ENCODE measurements around the gene HTR4.

HTR4 gene, protein sequence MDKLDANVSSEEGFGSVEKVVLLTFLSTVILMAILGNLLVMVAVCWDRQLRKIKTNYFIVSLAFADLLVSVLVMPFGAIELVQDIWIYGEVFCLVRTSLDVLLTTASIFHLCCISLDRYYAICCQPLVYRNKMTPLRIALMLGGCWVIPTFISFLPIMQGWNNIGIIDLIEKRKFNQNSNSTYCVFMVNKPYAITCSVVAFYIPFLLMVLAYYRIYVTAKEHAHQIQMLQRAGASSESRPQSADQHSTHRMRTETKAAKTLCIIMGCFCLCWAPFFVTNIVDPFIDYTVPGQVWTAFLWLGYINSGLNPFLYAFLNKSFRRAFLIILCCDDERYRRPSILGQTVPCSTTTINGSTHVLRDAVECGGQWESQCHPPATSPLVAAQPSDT

GRCh38 chr5:148653836-148654781 is at the start of gene HTR4:
HTR4 (minus strand) TSS chr5:148654527; CDS start chr5:148637014, 17,513 bp downstream.
- CTCF ChIA-PET: no interaction called here
- TF ChIP-seq NFRKB (IDR thresholded peaks at IDR 0.05) (no peak), FOXM1 (IDR thresholded peaks at IDR 0.05; ENCODE audit: borderline replicate concordance) (no peak), TARDBP (IDR thresholded peaks at IDR 0.05) (no peak), L3MBTL2 (conservative IDR thresholded peaks at IDR 0.05) (no peak), SUZ12 (IDR thresholded peaks at IDR 0.05) (no peak), ZNF384 (IDR thresholded peaks at IDR 0.05) (no peak), PKNOX1 (IDR thresholded peaks at IDR 0.05) (no peak), CTBP1 (IDR thresholded peaks at IDR 0.05; ENCODE audit: borderline replicate concordance) (no peak), SP1 (IDR thresholded peaks at IDR 0.05) (no peak), HDGF (IDR thresholded peaks at IDR 0.05; ENCODE audit: borderline replicate concordance) (no peak)
- DNase-seq (ENCODE audit: extremely low spot score): no peak
- POLR2A ChIA-PET: no interaction called here

GRCh38 chr5:148702019-148702596 is 47.8 kb upstream of the HTR4 start:
- ChIA-PET POLR2A (no interaction called here), CTCF (no interaction called here)
- no peak for DNase-seq (ENCODE audit: extremely low spot score)
- TF ChIP-seq TARDBP (IDR thresholded peaks at IDR 0.05): no peak
- no peak for TF ChIP-seq FOXM1 (IDR thresholded peaks at IDR 0.05; ENCODE audit: borderline replicate concordance)
- TF ChIP-seq ARNT (IDR thresholded peaks at IDR 0.05): no peak
- no peak for TF ChIP-seq ZNF384 (IDR thresholded peaks at IDR 0.05)
- no peak for TF ChIP-seq SUZ12 (IDR thresholded peaks at IDR 0.05)
- no peak for TF ChIP-seq ELF4 (IDR thresholded peaks at IDR 0.05)
- TF ChIP-seq SP1 (IDR thresholded peaks at IDR 0.05): no peak
- TF ChIP-seq LEF1 (IDR thresholded peaks at IDR 0.05; ENCODE audit: borderline replicate concordance): no peak
- TF ChIP-seq PKNOX1 (IDR thresholded peaks at IDR 0.05): no peak
- TF ChIP-seq L3MBTL2 (conservative IDR thresholded peaks at IDR 0.05): no peak
- TF ChIP-seq CTBP1 (IDR thresholded peaks at IDR 0.05; ENCODE audit: borderline replicate concordance): no peak
- no peak for TF ChIP-seq HDGF (IDR thresholded peaks at IDR 0.05; ENCODE audit: borderline replicate concordance)
- no peak for TF ChIP-seq FOXK2 (IDR thresholded peaks at IDR 0.05)
- TF ChIP-seq NFRKB (IDR thresholded peaks at IDR 0.05): no peak
- TF ChIP-seq BHLHE40 (IDR thresholded peaks at IDR 0.05; ENCODE audit: borderline replicate concordance): no peak
- TF ChIP-seq FOXA1 (IDR thresholded peaks at IDR 0.05): no peak

- TF ChIP-seq FOXK2 (IDR thresholded peaks at IDR 0.05) (no peak), L3MBTL2 (conservative IDR thresholded peaks at IDR 0.05) (no peak), NFRKB (IDR thresholded peaks at IDR 0.05) (no peak), FOXM1 (IDR thresholded peaks at IDR 0.05; ENCODE audit: borderline replicate concordance) (no peak), TARDBP (IDR thresholded peaks at IDR 0.05) (no peak), ELF4 (IDR thresholded peaks at IDR 0.05) (no peak), FOXA1 (IDR thresholded peaks at IDR 0.05) (no peak), ARNT (IDR thresholded peaks at IDR 0.05) (no peak), HDGF (IDR thresholded peaks at IDR 0.05; ENCODE audit: borderline replicate concordance) (no peak), CTBP1 (IDR thresholded peaks at IDR 0.05; ENCODE audit: borderline replicate concordance) (no peak)
- ChIA-PET CTCF (no interaction called here), POLR2A (interaction anchor here (0.6 kb wide), 1 partner anchor 143 kb away, joined by 3 read pairs; no protein-coding TSS in a partner anchor)
- no peak for DNase-seq (ENCODE audit: extremely low spot score)
Measured at GRCh38 chr5:148699028-148699427, 44.7 kb upstream of the HTR4 start.

GRCh38 chr5:148697809-148698196 is 43.5 kb upstream of the HTR4 start:
- no peak for TF ChIP-seq FOXM1 (IDR thresholded peaks at IDR 0.05; ENCODE audit: borderline replicate concordance)
- no peak for TF ChIP-seq L3MBTL2 (conservative IDR thresholded peaks at IDR 0.05)
- TF ChIP-seq ELF4 (IDR thresholded peaks at IDR 0.05): no peak
- TF ChIP-seq ARNT (IDR thresholded peaks at IDR 0.05): no peak
- no peak for TF ChIP-seq CTBP1 (IDR thresholded peaks at IDR 0.05; ENCODE audit: borderline replicate concordance)
- no peak for TF ChIP-seq BHLHE40 (IDR thresholded peaks at IDR 0.05; ENCODE audit: borderline replicate concordance)
- TF ChIP-seq SP1 (IDR thresholded peaks at IDR 0.05): no peak
- TF ChIP-seq NFRKB (IDR thresholded peaks at IDR 0.05): no peak
- no peak for TF ChIP-seq HDGF (IDR thresholded peaks at IDR 0.05; ENCODE audit: borderline replicate concordance)
- no peak for DNase-seq (ENCODE audit: extremely low spot score)
- POLR2A ChIA-PET: no interaction called here
- CTCF ChIA-PET: interaction anchor here (1.3 kb wide), 1 partner anchor 32 kb away, joined by 4 read pairs; no protein-coding TSS in a partner anchor

GRCh38 chr5:148697180-148697808 is 43.0 kb upstream of the HTR4 start:
- CTCF ChIA-PET: interaction anchor here (1.3 kb wide), 1 partner anchor 33 kb away, joined by 4 read pairs; no protein-coding TSS in a partner anchor
- no peak for DNase-seq (ENCODE audit: extremely low spot score)
- POLR2A ChIA-PET: no interaction called here
- TF ChIP-seq NFRKB (IDR thresholded peaks at IDR 0.05) (no peak), HDGF (IDR thresholded peaks at IDR 0.05; ENCODE audit: borderline replicate concordance) (no peak), L3MBTL2 (conservative IDR thresholded peaks at IDR 0.05) (no peak), ELF4 (IDR thresholded peaks at IDR 0.05) (no peak)

All from HEK293T (cell line).